Lower lobe of right lung (tissue), 2 donors: ENCODE data around the gene PPP2R5E. TPM values are rescaled to one million over a fixed set of nuclear protein-coding genes. Genes with fewer than 3 reads are reported as not detected.

Experiments
- ATAC-seq, 2 donors: fragments of 200-7000 bp; cut with Tn5 transposase; one replicate each; pipeline ENCODE4 v1.9.1; 2020 to 2022; ENCODE audit warnings: mild to moderate bottlenecking in 2 of 2, moderate library complexity in 2 of 2
- DNase-seq: peaks from one replicate; pipeline ENCODE4 v3.0.0-alpha.2; 2020
- H3K27ac ChIP-seq: fragments of 200-600 bp; one replicate; pipeline ENCODE4 v1.8.0; 2022
- H3K27me3 ChIP-seq: fragments of 200-600 bp; one replicate; pipeline ENCODE4 v1.8.0; 2022; ENCODE audit warnings: low read depth
- H3K36me3 ChIP-seq: fragments of 200-600 bp; one replicate; pipeline ENCODE4 v1.8.0; 2022; ENCODE audit warnings: mild to moderate bottlenecking
- H3K4me1 ChIP-seq: fragments of 200-600 bp; one replicate; pipeline ENCODE4 v1.8.0; 2022
- H3K4me3 ChIP-seq: fragments of 200-600 bp; one replicate; pipeline ENCODE4 v1.8.0; 2022; ENCODE audit warnings: mild to moderate bottlenecking
- H3K9me3 ChIP-seq: fragments of 200-600 bp; one replicate; pipeline ENCODE4 v1.8.0; 2022
- intact Hi-C: fragments of 100-400 bp; cut with DNase I; formaldehyde crosslinking; loops from one replicate; pipeline ENCODE4 v1.11.0; 2022
- total RNA-seq: library from RNA; stranded (reverse); fragmentation: NEBNext Ultra II Directional; extraction: Animal tissue kit (Norgen Biotek cat#: 25700); gene quantifications from one replicate; pipeline ENCODE4 v1.2.1, GENCODE V29; 2021
- TF ChIP-seq, protein P1 (sequence below): fragments of 200-600 bp; IDR thresholded peaks from one replicate; pipeline ENCODE4 v1.8.0; 2022; ENCODE audit warnings: antibody characterized with exemption, mild to moderate bottlenecking
- donor health status: DM: no; HTN: yes; CAD: no; lungs with severe emphysema.

The PPP2R5E gene
- total RNA-seq, 1 donor from 2014 or later, result 45.3 TPM

DNA sequence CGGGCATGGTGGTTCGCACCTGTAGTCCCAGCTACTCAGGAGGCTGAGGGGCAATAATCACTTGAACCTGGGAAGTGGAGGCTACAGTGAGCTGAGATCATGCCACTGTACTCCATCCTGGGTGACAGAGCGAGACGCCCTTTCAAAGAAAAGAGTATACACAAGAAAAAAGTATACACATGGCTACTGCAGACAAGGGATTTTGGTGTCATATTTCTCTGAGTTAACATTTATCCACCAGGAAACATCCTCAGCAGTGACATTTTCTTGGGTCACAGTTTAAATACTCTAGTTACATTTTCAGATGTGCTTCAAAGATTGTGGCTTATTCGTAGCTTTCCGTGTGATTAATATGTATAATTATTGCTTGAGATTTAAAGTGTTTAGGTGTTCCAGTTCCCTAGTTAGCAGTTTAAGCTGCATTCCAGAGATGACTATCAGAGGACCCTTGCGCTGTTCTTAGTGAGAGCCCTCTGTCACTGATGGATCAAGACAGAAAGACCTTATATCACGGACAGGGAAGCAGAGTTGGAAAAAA lies 4.7 kb upstream of the PPP2R5E start:
- TF ChIP-seq, protein P1, sequence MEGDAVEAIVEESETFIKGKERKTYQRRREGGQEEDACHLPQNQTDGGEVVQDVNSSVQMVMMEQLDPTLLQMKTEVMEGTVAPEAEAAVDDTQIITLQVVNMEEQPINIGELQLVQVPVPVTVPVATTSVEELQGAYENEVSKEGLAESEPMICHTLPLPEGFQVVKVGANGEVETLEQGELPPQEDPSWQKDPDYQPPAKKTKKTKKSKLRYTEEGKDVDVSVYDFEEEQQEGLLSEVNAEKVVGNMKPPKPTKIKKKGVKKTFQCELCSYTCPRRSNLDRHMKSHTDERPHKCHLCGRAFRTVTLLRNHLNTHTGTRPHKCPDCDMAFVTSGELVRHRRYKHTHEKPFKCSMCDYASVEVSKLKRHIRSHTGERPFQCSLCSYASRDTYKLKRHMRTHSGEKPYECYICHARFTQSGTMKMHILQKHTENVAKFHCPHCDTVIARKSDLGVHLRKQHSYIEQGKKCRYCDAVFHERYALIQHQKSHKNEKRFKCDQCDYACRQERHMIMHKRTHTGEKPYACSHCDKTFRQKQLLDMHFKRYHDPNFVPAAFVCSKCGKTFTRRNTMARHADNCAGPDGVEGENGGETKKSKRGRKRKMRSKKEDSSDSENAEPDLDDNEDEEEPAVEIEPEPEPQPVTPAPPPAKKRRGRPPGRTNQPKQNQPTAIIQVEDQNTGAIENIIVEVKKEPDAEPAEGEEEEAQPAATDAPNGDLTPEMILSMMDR, result no peak
- Histone ChIP-seq H3K4me1 (peaks cover 9% of the 10 kb centered on the region), H3K27ac (no peak overlapping the region), H3K27me3 (no peaks in the 10 kb centered on the region), H3K4me3 (no peak overlapping the region), H3K9me3 (no peaks in the 10 kb centered on the region), H3K36me3 (no peaks in the 10 kb centered on the region)
- no peak for ATAC-seq
- no peak for DNase-seq
- intact Hi-C loops, result no loop called here

DNA sequence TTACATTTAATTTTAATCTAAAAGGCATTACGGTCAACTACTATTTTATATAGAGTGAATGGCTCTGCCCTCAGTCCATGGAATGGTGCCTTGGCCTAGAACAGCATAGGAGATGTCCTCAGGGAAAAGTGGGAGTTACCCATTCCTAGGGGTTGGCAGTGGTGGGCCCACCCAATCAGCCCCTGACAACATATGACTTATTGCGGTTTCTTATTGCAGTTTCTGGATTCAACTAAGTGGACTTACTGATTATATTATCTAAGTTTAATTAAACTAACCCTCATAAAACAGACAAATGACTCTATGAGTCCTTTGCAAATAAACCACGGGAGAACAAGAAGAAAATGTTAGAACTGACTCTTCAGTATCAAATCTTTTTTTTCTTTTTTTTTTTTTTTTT lies 2.3 kb upstream of the PPP2R5E start:
- ATAC-seq (no peak), DNase-seq (no peak)
- H3K27me3 ChIP-seq, result no peaks in the 10 kb centered on the region
- TF ChIP-seq, protein P1, result no peak
- H3K4me3 ChIP-seq, result no peak overlapping the region
- peaks cover 26% of the 10 kb centered on the region for H3K4me1 ChIP-seq
- H3K9me3 ChIP-seq, result no peaks in the 10 kb centered on the region
- H3K27ac ChIP-seq, result no peak overlapping the region
- H3K36me3 ChIP-seq, result no peaks in the 10 kb centered on the region
- intact Hi-C loops, result no loop called here

DNA sequence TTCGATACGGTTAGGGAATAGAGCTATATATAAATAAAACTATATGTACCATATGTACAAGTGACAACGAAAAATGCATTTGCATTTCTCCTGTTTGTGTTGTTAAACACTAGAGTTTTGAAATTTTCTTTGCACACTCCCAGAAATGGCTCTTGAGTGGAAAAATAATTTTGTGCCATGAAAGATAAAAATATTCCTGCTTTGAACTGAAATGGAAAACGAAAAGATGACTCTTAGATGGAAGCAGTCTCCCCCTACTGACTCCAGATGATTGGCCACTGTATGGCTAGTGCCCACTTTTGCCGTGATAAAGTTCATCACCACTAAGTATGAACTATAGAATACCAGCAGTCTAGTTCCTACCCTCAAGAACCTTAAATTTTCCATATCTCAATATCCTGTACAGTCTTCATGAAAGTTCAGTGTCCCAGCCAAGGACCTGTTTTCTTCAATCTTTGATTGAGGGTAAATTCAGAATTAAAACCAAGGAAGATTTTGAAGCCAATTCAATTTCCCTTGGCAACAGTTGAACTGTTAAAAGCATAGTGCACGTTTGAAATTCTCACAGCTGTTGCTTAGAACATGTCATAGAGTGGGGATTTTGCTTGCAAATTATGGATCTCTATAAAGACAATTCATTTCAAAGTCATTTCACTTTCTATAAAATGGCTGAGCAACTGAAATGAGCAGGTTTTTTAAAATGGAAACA lies 1.6 kb upstream of the PPP2R5E start:
- intact Hi-C loops, result no loop called here
- H3K36me3 ChIP-seq, result peaks cover under 1% of the 10 kb centered on the region
- H3K4me1 ChIP-seq, result peaks cover 26% of the 10 kb centered on the region
- peak overlapping the region; percentile 94 for H3K4me3 ChIP-seq
- TF ChIP-seq, protein P1, result peak; percentile 36
- DNase-seq, result no peak
- ATAC-seq, result no peak
- no peak overlapping the region for H3K27ac ChIP-seq
- no peaks in the 10 kb centered on the region for H3K27me3 ChIP-seq
- H3K9me3 ChIP-seq, result no peaks in the 10 kb centered on the region

DNA sequence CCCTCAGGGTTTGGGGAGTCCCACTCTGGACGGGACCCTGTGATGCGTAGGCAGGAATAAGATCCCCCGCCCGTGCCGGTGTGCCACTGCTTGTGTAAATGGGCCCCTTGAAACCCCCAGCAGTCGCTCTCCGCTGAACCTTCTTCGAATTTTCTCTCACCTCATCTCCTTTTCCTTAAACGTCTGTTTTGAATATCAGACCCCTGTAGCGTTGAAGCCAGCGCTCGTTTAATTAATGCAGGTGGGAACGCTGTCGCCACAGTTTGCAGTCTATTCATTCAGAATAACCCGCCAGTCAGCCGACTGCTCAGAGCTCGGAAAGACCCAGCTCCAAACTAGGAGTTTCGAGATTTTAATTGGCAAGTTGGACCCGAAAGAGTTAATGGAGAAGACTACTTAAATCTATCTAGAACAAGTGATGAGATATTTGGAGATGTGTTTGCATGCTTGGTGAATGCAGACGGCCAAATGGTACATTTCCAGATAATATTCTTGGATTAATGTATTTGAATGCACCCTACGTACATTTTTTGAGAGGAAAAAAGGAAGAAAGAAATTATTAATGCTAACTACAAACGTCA lies 739 bp upstream of the PPP2R5E start:
- Histone ChIP-seq H3K27ac (peak overlapping the region; percentile 92), H3K4me1 (peaks cover 26% of the 10 kb centered on the region), H3K4me3 (peak overlapping the region; percentile 94), H3K27me3 (no peaks in the 10 kb centered on the region), H3K36me3 (peaks cover 9% of the 10 kb centered on the region), H3K9me3 (no peaks in the 10 kb centered on the region)
- intact Hi-C loops, result no loop called here
- DNase-seq, result no peak
- TF ChIP-seq, protein P1, result no peak
- ATAC-seq, result no peak

DNA sequence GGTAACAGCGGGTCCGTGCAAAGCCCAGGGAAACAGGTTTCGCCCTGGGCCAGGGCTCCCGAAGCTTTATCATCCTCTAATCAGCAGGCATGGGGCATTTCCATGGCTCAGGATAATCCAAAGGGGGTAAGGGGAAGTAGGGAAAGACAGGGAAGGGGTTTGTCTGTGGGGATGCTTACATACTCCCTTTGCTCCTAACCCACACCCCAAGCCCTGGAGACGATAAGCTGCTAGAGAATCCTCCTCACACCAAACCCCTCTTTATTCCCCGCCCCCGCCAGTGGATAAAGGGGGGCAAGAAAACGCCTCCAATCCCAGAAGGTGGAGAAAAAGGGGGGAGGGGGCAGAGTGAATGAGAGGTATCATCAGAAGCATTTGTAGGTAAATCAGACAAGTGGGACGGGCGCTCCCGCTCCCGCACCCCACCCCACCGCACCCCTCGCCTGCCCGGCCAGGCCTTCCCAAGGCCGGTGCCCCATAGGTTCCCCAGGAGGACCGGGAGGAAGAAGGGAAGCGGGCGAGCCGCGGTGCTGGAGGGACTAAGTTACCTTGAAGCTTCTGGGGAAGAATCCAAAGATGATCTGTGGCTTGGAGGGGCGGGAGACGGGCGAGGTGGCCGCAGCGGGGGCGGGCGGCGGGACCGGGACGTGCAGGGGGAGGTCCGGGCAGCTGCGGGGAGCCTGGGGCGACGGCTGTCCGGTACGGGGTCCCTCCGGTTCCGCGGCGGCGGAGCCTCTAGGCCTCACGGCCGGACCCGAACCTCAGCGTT lies 762 bp downstream of the PPP2R5E start:
- Histone ChIP-seq H3K9me3 (no peaks in the 10 kb centered on the region), H3K27ac (peak overlapping the region; percentile 92), H3K4me3 (peak overlapping the region; percentile 94), H3K36me3 (peaks cover 24% of the 10 kb centered on the region), H3K4me1 (peaks cover 26% of the 10 kb centered on the region), H3K27me3 (no peaks in the 10 kb centered on the region)
- ATAC-seq (peak; percentile 58 to 65), DNase-seq (peak; percentile 62)
- intact Hi-C loops, result no loop called here
- TF ChIP-seq, protein P1, result no peak
